Measurements from ENCODE around the gene GPR27.

GRCh38 chr3:71754610-71755253, 1.1 kb downstream of the GPR27 start:
- no peak for TF ChIP-seq ZBTB33 (IDR thresholded peaks at IDR 0.05)
- no peak for TF ChIP-seq REST (IDR thresholded peaks at IDR 0.05)
- TF ChIP-seq, protein P1, sequence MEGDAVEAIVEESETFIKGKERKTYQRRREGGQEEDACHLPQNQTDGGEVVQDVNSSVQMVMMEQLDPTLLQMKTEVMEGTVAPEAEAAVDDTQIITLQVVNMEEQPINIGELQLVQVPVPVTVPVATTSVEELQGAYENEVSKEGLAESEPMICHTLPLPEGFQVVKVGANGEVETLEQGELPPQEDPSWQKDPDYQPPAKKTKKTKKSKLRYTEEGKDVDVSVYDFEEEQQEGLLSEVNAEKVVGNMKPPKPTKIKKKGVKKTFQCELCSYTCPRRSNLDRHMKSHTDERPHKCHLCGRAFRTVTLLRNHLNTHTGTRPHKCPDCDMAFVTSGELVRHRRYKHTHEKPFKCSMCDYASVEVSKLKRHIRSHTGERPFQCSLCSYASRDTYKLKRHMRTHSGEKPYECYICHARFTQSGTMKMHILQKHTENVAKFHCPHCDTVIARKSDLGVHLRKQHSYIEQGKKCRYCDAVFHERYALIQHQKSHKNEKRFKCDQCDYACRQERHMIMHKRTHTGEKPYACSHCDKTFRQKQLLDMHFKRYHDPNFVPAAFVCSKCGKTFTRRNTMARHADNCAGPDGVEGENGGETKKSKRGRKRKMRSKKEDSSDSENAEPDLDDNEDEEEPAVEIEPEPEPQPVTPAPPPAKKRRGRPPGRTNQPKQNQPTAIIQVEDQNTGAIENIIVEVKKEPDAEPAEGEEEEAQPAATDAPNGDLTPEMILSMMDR (IDR thresholded peaks at IDR 0.05; ENCODE audit: low read depth, low read length, missing input control) = no peak
- TF ChIP-seq RAD21 (IDR thresholded peaks at IDR 0.05) = no peak
- no peak for TF ChIP-seq EGR1 (IDR thresholded peaks at IDR 0.05; ENCODE audit: low read depth in 2 of 2)
- no peak for TF ChIP-seq RXRA (IDR thresholded peaks at IDR 0.05)
- TF ChIP-seq, protein P2, sequence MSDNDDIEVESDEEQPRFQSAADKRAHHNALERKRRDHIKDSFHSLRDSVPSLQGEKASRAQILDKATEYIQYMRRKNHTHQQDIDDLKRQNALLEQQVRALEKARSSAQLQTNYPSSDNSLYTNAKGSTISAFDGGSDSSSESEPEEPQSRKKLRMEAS (IDR thresholded peaks at IDR 0.05) = no peak
- TF ChIP-seq HNF4A (conservative IDR thresholded peaks at IDR 0.05) = no peak
- no peak for TF ChIP-seq TAF1 (conservative IDR thresholded peaks at IDR 0.05)

Data from liver (tissue), 3 donors.